OCI-LY1 (cell line): ENCODE measurements around the gene CD81.
"Not testable (repeated sequence)": the region's sequence is repeated elsewhere in the genome, so short reads cannot be mapped to it uniquely, and the experiment has no call there.

Experiments
- EZH2 ChIP-seq: fragments of 200-600 bp; sonication (generic), shearing (Covaris generic); IDR thresholded peaks from 2 replicates; pipeline ENCODE4 v1.8.0; 2017; ENCODE audit warnings: borderline replicate concordance, mixed run types, mild to moderate bottlenecking, antibody characterized with exemption, low read length, moderate library complexity, mixed read lengths
- TF ChIP-seq, protein P1 (sequence below): fragments of 200-600 bp; sonication (generic), shearing (Covaris generic); IDR thresholded peaks from 2 replicates; pipeline ENCODE4 v1.5.1; 2017; ENCODE audit warnings: mild to moderate bottlenecking, antibody characterized with exemption, low read length, moderate library complexity, mixed read lengths

DNA sequence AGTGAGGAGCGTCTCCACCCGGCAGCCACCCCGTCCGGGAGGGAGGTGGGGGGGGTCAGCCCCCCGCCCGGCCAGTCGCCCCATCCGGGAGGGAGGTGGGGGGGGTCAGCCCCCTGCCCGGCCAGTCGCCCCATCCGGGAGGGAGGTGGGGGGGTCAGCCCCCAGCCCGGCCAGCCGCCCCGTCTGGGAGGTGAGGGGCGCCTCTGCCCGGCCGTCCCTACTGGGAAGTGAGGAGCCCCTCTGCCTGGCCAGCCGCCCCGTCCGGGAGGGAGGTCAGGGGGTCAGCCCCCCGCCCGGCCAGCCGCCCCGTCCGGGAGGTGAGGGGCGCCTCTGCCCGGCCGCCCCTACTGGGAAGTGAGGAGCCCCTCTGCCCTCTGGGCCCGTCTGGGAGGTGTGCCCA lies 44.5 kb upstream of the CD81 start:
- TF ChIP-seq, protein P1, sequence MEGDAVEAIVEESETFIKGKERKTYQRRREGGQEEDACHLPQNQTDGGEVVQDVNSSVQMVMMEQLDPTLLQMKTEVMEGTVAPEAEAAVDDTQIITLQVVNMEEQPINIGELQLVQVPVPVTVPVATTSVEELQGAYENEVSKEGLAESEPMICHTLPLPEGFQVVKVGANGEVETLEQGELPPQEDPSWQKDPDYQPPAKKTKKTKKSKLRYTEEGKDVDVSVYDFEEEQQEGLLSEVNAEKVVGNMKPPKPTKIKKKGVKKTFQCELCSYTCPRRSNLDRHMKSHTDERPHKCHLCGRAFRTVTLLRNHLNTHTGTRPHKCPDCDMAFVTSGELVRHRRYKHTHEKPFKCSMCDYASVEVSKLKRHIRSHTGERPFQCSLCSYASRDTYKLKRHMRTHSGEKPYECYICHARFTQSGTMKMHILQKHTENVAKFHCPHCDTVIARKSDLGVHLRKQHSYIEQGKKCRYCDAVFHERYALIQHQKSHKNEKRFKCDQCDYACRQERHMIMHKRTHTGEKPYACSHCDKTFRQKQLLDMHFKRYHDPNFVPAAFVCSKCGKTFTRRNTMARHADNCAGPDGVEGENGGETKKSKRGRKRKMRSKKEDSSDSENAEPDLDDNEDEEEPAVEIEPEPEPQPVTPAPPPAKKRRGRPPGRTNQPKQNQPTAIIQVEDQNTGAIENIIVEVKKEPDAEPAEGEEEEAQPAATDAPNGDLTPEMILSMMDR = not testable (repeated sequence)
- TF ChIP-seq EZH2 = not testable (repeated sequence)
